GM12801 (cell line): ENCODE data around the gene NPAS1.

Experiments
- TF ChIP-seq, protein P1 (sequence below): IDR thresholded peaks from one replicate; pipeline ENCODE4 v1.5.1; 2011; ENCODE audit warnings: control low read depth; ENCODE audit not compliant: insufficient read length; ENCODE audit errors: extremely low read depth

The NPAS1 gene

DNA sequence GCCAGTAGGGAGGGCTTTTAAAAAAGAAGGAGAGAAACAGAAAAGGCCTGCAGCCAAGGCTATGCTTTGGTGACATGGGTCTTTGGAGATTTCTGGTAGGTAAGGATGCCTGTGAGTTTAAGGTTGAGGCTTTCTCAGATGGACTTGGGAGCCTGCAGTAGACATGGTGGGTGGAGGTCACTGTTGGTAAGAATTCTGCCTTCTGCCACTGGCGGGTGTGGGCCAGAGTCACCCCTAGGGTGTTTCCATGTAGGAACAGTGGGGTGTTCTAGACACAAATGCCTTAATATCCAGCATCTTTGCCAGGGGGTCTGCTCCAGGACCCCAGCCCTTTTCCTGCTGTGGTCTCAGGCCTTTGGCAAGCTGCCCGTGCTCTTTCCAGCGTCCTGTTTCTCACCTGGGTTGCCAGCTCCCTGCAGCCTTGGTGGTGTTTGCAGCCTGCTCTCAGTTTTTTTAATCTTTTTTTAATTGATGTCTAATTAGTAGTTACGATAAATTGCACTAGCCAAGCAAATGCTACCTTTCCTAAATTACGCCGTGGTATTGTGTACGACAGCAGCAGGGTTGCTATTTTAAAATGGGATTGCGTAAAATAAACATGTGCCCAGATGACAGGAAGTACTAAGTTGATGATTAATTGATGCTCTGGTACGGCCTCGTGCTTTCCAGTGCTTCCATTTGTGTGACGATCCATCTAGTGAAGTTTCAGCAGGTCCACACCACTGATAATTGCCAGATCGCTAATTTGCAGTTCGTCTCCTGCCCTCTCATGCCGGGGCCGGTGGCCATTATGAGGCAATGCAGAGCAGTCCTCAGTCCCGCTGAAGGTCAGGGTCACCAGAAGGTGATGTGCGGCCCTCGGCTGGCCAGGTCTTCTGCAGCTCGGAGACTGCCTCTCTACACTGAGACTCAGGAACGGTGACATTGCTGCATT is 35.3 kb upstream of the NPAS1 start:
- TF ChIP-seq, protein P1, sequence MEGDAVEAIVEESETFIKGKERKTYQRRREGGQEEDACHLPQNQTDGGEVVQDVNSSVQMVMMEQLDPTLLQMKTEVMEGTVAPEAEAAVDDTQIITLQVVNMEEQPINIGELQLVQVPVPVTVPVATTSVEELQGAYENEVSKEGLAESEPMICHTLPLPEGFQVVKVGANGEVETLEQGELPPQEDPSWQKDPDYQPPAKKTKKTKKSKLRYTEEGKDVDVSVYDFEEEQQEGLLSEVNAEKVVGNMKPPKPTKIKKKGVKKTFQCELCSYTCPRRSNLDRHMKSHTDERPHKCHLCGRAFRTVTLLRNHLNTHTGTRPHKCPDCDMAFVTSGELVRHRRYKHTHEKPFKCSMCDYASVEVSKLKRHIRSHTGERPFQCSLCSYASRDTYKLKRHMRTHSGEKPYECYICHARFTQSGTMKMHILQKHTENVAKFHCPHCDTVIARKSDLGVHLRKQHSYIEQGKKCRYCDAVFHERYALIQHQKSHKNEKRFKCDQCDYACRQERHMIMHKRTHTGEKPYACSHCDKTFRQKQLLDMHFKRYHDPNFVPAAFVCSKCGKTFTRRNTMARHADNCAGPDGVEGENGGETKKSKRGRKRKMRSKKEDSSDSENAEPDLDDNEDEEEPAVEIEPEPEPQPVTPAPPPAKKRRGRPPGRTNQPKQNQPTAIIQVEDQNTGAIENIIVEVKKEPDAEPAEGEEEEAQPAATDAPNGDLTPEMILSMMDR, result no peak

DNA sequence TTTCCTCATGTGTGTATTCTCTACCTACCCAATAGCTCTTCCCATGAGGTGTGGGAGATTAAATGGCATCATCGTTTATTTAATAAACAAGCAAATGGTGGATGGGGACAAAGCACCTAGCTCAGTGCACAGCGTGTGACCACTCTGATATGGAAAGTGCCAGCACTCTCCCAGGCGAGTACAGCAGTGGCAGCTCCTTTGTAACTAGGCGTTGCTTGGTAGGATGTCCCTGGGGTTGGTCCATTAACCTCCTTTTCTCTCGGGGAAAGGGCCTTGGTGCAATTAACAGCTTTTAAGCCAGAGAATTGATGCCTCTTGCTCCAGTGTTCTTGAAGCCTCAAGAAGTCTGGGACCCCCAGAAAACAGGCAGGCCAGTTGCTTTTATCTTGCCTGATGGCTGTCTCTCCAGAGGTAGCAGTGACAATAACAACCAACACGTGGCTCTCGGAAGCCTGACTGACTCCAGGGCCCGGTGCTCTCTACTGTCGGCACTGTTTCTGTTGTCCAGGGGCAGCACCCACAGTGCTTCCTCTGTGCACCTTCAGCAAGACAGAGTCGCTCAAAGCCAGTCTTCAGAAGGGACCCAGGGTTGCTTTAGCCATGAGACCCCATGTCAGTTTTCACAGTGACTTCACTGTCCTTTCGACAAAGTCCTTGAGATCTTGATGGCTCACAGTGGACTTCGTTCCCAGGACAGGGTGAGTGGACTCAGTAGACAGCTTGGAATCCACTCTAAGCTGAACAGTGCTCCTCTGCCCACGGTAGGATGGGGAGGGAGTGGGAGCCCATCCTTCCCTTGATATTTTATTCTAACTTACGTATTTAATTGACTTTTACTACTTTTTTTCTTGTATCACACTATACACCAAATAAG is 33.9 kb upstream of the NPAS1 start:
- TF ChIP-seq, protein P1, result no peak

DNA sequence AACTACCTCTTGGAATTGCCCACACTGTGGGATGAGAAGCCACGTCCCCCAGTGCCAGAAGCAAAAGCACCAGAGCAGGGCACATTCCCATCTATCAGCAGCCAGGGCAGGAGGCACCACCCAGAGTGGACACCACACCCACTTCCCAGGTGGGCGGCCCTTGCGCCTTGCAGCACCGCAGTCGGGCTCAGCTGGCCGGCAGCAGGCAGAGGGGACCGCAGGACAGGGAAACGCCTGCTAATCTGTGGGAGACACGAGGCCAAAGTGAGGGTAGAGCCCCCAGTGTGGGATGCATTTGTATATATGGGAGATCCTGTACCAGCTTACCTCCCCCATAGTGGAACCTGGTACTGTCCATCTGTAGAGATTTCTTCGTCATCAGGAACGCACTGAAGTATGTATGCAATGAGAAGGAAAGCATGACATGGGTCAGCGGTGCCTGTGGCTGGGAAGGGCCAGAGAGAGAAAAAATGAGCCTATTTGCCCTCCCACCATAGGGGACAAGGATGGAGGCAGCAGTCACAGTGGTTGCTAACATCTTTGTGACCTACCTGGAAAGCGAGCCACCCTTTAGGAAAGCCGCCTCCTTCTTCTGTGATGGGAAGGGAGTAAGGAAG is 30.9 kb upstream of the NPAS1 start:
- TF ChIP-seq, protein P1, result no peak

DNA sequence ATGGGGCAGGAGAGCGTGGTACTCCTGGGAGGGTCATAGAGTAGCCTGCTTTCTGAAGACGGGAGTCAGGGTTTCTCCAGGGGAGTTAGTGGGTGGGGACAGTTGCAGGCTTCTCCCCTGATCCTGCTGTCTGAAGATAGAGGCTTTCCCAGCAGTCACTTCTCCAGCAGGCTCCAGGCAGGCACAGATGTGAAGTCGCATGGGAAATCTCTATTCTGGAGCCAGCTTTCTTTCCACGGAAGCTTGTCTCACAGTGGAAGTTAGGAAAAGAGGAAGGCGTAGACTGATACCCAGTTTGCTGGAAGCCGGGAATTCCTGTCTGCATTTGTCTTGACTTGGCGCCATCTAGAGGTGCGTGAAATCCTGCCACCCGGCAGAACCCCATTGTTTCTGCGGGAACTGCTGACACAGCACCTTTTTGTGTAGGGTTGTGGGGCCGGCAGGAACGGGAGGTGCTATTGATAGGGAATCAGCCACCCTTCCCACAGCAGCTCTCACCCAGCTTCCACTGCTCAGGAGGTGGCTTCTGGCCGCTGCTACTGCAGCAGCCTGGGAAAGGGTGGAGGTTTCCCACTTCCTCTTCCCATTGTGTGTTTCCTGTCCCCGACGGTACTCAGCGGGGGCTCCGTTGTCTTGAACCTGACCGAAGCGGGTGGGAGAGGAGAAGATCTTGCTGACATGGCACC is 28.5 kb upstream of the NPAS1 start:
- TF ChIP-seq, protein P1, result no peak

DNA sequence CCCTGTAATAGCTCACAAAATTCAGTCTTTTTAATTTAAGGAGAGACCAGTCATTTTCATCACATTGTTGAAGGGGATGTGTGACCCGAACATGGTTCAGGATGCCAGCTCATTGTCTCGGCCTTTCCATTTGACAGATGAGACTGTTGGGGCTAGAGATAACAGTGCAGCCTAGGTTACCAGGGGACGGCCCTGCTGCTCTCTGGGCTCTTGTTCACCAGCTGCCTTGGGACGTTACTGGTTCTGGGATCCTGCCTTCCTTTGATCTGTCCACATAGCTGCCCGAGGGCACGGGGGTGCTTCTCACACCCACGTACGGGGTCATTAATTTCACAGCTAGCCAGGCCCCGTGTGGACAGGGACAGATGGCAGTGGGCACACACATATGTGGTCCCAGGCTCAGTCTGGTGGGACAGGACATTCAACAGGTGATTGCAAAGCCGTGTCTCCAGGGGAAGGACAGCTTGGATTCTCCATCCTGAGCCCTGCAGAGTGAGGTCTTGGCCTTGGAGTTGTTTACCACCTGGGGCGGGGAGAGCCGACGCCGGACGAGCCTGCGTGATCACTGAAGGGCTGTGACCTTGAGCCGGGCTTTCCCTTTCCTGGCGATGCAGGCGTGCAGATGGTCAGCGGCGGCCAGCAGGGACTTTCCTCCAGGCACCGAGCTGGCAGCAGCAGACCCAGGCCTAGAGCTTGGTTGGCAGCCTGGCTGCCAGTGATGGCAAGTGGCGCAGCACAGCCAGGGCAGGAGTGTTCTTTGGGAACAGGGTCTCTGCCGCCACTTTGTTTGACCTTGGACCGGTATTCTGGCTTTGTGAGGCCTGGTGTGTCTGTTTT is 26.7 kb upstream of the NPAS1 start:
- TF ChIP-seq, protein P1, result no peak

DNA sequence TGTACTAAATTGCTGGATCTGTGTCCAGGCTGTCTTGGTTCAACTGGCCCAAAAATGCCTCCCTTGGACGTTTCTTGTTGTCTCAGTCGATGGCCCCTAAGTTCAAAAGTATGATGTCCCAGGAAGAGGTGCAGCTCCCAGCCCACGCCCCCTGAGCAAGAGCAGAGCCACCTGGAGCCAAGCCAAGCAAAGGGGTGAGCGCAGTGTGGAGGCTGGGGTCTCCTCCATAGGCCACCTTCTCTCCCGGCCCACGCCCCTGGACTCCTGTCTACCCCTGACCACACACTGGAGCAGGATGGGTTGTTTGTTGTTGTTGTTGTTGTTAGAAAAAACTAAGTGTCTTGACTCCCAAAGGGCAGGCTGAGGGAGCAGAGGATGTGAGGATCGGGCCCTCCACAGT is 26.0 kb upstream of the NPAS1 start:
- TF ChIP-seq, protein P1, result no peak
